Measurements from ENCODE around the gene OR8K5.

The OR8K5 gene

DNA sequence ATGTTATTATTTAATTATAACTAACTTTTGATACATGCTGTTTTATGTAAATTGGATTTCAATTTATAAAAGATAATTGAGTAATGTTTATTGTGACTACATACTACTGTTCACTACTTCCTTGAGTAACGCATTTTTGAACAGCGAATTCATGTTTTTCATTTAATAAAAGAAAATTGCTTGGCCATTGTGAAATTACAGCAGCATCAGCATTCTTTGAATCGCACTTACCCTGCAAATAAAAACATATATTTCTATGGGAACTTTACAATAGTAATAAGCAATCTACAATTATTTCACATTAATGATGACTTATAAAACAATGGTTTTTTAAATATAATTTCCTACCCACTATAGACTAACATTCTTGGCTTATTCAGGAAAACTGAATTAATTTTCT, 36.6 kb upstream of the OR8K5 start (continued):
- no peak for TF ChIP-seq ZNF18 (tag by site-specific recombination; IDR thresholded peaks at IDR 0.05)
- TF ChIP-seq KLF16 (tag by site-specific recombination; IDR thresholded peaks at IDR 0.05) = no peak
- no peak for TF ChIP-seq ZNF600 (tag by site-specific recombination; IDR thresholded peaks at IDR 0.05)
- TF ChIP-seq ZNF155 (tag by site-specific recombination; IDR thresholded peaks at IDR 0.05) = no peak
- TF ChIP-seq ZBTB7A (tag by site-specific recombination; IDR thresholded peaks at IDR 0.05; ENCODE audit: low read depth) = no peak
- TF ChIP-seq ZNF37A (tag by site-specific recombination; IDR thresholded peaks at IDR 0.05) = no peak
- no peak for TF ChIP-seq ZNF596 (tag by site-specific recombination; IDR thresholded peaks at IDR 0.05)
- TF ChIP-seq ZNF175 (tag by site-specific recombination; IDR thresholded peaks at IDR 0.05) = no peak
- TF ChIP-seq ZNF670 (tag by site-specific recombination; IDR thresholded peaks at IDR 0.05; ENCODE audit: low read depth) = no peak
- TF ChIP-seq, protein P1, sequence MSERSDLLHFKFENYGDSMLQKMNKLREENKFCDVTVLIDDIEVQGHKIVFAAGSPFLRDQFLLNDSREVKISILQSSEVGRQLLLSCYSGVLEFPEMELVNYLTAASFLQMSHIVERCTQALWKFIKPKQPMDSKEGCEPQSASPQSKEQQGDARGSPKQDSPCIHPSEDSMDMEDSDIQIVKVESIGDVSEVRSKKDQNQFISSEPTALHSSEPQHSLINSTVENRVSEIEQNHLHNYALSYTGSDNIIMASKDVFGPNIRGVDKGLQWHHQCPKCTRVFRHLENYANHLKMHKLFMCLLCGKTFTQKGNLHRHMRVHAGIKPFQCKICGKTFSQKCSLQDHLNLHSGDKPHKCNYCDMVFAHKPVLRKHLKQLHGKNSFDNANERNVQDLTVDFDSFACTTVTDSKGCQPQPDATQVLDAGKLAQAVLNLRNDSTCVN (tag by site-specific recombination; optimal IDR thresholded peaks at IDR 0.05) = no peak
- no peak for TF ChIP-seq GLIS1 (tag by site-specific recombination; IDR thresholded peaks at IDR 0.05)
- TF ChIP-seq, protein P2, sequence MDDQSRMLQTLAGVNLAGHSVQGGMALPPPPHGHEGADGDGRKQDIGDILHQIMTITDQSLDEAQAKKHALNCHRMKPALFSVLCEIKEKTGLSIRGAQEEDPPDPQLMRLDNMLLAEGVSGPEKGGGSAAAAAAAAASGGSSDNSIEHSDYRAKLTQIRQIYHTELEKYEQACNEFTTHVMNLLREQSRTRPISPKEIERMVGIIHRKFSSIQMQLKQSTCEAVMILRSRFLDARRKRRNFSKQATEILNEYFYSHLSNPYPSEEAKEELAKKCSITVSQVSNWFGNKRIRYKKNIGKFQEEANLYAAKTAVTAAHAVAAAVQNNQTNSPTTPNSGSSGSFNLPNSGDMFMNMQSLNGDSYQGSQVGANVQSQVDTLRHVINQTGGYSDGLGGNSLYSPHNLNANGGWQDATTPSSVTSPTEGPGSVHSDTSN (CRISPR knock-in tag; IDR thresholded peaks at IDR 0.05) = no peak

- TF ChIP-seq, protein P3, sequence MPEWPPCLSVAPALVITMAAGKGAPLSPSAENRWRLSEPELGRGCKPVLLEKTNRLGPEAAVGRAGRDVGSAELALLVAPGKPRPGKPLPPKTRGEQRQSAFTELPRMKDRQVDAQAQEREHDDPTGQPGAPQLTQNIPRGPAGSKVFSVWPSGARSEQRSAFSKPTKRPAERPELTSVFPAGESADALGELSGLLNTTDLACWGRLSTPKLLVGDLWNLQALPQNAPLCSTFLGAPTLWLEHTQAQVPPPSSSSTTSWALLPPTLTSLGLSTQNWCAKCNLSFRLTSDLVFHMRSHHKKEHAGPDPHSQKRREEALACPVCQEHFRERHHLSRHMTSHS (tag by site-specific recombination; IDR thresholded peaks at IDR 0.05) = no peak
- TF ChIP-seq GFI1B (tag by site-specific recombination; IDR thresholded peaks at IDR 0.05) = no peak
- TF ChIP-seq ZFHX2 (tag by site-specific recombination; conservative IDR thresholded peaks at IDR 0.05) = no peak
- no peak for TF ChIP-seq ZNF433 (tag by site-specific recombination; IDR thresholded peaks at IDR 0.05; ENCODE audit: low read depth)
- no peak for TF ChIP-seq ZNF169 (tag by site-specific recombination; IDR thresholded peaks at IDR 0.05)
- TF ChIP-seq ZBTB20 (tag by site-specific recombination; IDR thresholded peaks at IDR 0.05) = no peak
- TF ChIP-seq ZIC2 (tag by site-specific recombination; IDR thresholded peaks at IDR 0.05) = no peak
- TF ChIP-seq ZNF510 (tag by site-specific recombination; IDR thresholded peaks at IDR 0.05; ENCODE audit: insufficient replicate concordance) = no peak
- TF ChIP-seq ZNF311 (tag by site-specific recombination; IDR thresholded peaks at IDR 0.05; ENCODE audit: borderline replicate concordance) = no peak
- no peak for TF ChIP-seq PRDM1 (tag by site-specific recombination; IDR thresholded peaks at IDR 0.05)
- Histone ChIP-seq H3K36me3 (ENCODE audit: control insufficient read depth in 2 of 2, insufficient read depth in 1 of 2, low read length in 2 of 2) (no peaks in the 10 kb centered on the region), H3K9me3 (ENCODE audit: control insufficient read depth, insufficient read depth, low read depth, low read length) (no peaks in the 10 kb centered on the region), H3K4me3 (ENCODE audit: low read depth, low read length) (no peak overlapping the region), H3K4me1 (ENCODE audit: control insufficient read depth, insufficient read depth, low read length) (no peaks in the 10 kb centered on the region), H3K27ac (ENCODE audit: extremely low read depth, low read depth, low read length) (no peak overlapping the region)
- POLR2A ChIA-PET = no interaction called here
- CTCF ChIA-PET = no interaction called here
Observed at GRCh38 chr11:56188602-56189001, 28.5 kb upstream of the OR8K5 start.

Data from HEK293 (cell line).